Activated CD4-positive, alpha-beta T cell treated with anti-CD3 and anti-CD28 coated beads, Interleukin-2, amount 50 U/mL, for 1 hour (primary cell): ENCODE results near the gene SLC22A16.

Experiments used
- DNase-seq: peaks from one replicate; pipeline ENCODE4 v3.0.0-alpha.2; 2020

SLC22A16 gene

DNA sequence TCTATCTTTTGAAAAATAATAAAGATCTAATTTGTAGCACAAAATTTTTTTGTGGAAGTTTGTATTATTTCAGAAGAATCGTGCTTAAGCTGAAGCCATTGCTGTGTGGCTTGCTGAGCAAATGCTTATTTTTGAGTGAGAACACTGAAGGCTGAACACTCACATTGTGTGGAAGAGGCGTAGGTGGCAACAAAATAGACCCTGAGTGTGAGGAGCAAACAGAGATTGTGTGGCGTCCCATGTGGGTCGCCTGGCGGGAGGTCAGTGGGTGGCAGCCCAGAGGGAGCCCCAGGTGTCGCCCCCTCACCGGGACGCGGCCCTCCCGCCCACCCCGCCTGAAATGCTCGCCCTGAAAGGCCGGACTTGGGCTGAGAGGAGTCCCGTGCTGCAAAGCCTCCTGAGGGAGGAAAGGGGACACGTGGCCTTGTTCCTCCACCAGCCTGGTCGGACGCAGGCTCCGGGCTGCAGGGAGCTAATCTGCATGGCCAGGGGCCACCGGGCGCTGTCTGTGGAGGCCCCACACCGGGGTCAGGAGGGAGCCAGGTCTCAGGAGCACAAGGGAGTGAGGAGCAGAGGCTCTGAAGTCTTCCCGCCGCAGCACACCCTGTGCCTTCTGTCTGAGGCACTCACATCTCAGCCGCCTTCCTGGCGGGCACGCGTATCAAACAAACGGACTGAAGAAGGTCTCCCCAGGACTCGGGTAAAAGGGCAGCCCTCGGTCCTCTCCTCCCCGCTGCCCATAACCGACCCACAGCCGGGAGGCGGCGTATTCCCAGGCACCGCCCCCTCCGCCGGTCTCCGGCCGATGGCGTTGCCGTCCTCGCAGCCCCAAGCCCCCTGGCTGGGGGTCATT is 77.0 kb downstream of the SLC22A16 start:
- no peak for DNase-seq

DNA sequence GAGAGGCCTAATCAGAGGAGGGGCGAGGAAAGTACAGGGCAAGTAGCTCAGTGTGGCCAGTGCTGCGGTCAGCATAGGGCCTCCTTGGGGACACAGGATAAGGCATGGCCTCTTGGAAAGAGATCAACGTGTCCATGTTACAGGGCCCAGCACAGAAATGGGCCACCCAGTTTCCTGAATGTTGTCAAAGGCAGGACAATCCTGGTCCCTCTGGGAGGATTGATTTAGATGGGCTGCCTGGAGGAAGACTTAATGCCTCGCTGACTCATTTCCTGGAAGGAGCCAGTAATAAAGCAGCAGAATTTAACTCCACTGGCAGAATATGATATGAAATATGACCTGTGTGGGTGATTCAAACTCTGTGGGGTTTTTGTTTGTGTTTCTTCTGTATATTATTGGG is 77.6 kb downstream of the SLC22A16 start:
- DNase-seq = no peak

GRCh38 chr6:110395221-110395620 is 81.2 kb downstream of the SLC22A16 start:
- DNase-seq = no peak

GRCh38 chr6:110394409-110394808 is 82.0 kb downstream of the SLC22A16 start:
- DNase-seq = no peak

DNA sequence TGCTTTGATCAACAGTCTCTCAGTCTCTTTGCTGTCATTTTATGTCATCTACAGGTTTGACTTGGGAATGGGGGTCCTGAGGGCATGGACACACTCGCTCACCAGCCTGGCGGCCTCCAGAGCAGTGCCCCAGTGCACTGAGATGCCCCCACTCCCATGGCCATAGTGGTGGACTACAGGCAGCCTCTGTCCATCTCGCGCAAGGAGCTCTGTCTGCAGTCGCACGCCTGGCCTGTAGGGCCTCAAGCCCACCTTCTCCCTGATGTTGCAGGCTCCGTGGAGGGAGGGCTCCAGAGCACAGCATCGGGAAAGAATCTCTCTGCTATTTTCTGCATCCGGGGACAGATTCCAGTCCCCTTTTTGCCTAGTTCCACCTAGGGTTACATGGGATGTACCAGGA is 83.7 kb downstream of the SLC22A16 start:
- DNase-seq = no peak

DNA sequence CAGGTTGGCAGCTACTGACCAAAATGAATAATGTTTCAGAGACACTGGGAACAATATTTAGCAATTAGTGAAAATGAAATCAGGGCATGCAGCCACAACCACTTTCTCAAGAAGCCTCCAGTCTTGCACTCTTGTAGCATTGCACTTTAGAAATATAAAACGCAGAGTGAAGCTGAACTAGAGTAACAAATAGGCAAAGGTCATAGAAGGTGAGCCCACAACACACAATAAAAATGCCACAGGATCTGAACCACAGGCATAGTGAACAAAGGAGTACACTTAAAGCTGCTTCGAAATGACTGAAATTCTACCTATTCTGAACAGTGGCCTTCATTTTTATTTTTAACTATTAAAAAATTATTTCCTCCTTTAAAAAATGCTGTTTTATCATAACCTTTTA is 86.0 kb downstream of the SLC22A16 start:
- DNase-seq = no peak

DNA sequence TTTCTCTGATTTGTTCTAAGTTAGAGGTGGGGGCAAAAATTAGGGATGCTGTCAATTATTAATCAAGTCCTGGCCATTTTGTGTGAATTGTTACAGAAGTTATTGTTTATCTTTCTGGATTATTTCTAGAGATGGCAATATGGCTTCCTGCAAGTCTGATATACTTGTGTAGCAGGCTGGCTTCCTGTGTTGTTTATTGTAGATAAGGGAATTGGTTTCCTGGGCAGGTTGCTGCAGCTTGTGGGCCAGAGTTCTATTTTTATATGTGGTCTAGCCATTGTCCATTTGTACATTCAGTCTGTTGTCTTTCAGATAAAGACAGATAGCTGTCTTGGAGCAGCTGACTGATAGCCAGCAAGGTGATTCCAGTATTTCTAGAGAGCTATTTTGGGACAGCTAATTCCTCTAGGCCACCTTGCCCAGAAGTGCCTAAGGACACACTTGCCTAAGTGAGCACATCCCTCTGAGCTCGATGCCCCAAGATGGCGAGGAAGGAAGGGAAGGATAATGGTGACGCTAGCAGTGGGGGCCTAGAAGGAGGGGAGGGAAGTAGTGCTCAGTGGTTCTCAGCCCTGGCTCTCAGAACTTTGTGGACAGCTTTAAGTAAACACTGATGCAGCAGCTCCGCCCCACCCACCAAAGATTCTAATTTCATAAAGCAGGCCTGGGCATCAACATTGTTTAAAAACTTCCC is 86.6 kb downstream of the SLC22A16 start:
- DNase-seq = no peak

DNA sequence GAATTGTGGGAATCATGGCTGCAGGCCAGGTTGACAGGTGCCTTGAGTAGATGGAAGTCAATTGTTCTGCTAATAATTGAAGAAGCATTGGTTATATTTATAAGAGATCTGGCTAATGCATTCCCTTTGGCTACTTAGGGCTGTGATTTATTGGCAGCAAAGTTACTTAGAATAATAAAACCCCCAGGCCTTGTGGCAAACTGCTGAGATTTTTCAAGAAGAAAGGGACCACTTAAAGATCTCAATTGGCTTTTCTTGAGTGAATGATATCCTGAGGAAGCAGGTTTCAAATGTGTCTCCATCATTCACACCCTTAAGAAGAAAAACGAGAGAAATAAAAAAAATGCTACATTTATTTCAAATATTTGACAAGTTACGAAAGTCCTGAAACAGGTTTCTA is 88.4 kb downstream of the SLC22A16 start:
- DNase-seq = no peak

DNA sequence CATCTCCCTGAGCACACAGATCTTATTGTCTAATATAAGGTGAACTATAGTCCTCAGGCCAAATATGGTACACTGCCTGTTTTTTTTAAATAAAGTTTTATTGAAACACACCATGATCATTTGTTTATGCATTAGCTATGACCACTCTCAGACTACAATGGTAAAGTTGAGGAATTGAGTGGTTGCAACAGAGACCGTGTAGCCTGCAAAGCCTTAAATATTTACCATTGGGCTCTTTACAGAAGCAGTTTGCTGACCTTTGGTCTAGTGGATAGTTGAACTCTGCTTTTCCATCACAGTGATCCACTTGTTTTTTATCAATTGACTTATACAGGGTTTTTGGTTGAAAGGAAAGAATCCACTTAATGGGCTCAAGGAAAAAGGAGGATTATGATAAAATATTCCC is 91.0 kb downstream of the SLC22A16 start:
- DNase-seq = no peak

DNA sequence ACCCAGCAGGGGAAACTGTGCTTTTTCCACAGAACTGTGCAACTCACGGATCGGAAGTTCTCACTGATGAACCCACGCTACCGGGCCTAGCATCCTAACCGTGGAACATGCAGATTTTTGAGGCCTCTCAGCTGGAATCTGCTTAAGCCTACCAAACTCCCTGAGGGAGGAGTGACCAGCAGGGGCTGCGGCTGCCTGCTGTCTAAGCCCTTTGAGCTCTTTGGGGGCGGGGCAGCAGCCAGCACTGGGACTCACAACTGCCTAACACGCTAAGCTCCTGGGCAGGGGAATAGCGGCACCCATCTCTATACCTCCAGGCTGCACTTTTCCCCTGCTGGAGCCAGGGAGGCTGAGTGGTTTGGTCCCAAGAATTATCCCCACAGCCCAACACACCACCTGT is 97.9 kb downstream of the SLC22A16 start:
- DNase-seq = no peak
